ENCODE results near the gene TMEM214. TPM values are rescaled to one million over a fixed set of nuclear protein-coding genes. Genes with fewer than 3 reads are reported as not detected.

The TMEM214 gene
- total RNA-seq, 1 donor from 2014 or later, result 93.5 TPM

- H3K79me2 ChIP-seq (ENCODE audit: insufficient read depth, low read length), result no peaks in the 10 kb centered on the region
- H3K36me3 ChIP-seq (ENCODE audit: insufficient read depth, low read length), result no peaks in the 10 kb centered on the region
- no peak for DNase-seq (ENCODE audit: low read depth)
- no peak overlapping the region for H3K9ac ChIP-seq (ENCODE audit: low read length)
- H3K4me3 ChIP-seq (ENCODE audit: insufficient read depth, low read depth, low read length), result no peak overlapping the region
- H3K4me2 ChIP-seq (ENCODE audit: low read length), result no peak overlapping the region
- no peaks in the 10 kb centered on the region for H3K9me3 Mint-ChIP-seq (ENCODE audit: unreplicated experiment)
- peaks cover 6% of the 10 kb centered on the region for H3K27me3 ChIP-seq (ENCODE audit: insufficient read depth, low read length)
- H3K4me1 Mint-ChIP-seq (ENCODE audit: low read depth, unreplicated experiment), result peaks cover 14% of the 10 kb centered on the region
- peaks cover 35% of the 10 kb centered on the region for H4K20me1 ChIP-seq (ENCODE audit: insufficient read depth, low read length)
- no peak overlapping the region for H3K27ac Mint-ChIP-seq (ENCODE audit: unreplicated experiment)
- H3K4me1 ChIP-seq (ENCODE audit: insufficient read depth, low read length), result peaks cover 9% of the 10 kb centered on the region
- no peak for FAIRE-seq
- no peak overlapping the region for H3K27ac ChIP-seq (ENCODE audit: low read depth, low read length)
- no peaks in the 10 kb centered on the region for H3K27me3 Mint-ChIP-seq (ENCODE audit: low read depth, unreplicated experiment)
- no peak overlapping the region for H3K4me3 Mint-ChIP-seq (ENCODE audit: unreplicated experiment)
- no peaks in the 10 kb centered on the region for H3K36me3 Mint-ChIP-seq (ENCODE audit: low read depth, unreplicated experiment)
- no peak overlapping the region for H2AFZ ChIP-seq (ENCODE audit: low read depth, low read length)
- no peaks in the 10 kb centered on the region for H3K9me3 ChIP-seq (ENCODE audit: insufficient read depth, low read depth, low read length)
- TF ChIP-seq EZH2 (IDR thresholded peaks at IDR 0.05; ENCODE audit: insufficient read depth, low read length) (no peak), CTCF (IDR thresholded peaks at IDR 0.05; ENCODE audit: insufficient read depth, low read depth, low read length) (no peak)
These were observed 32.5 kb upstream of the TMEM214 start for GRCh38 chr2:27000228-27000627.

- Mint-ChIP-seq H3K9me3 (ENCODE audit: unreplicated experiment) (no peaks in the 10 kb centered on the region), H3K36me3 (ENCODE audit: low read depth, unreplicated experiment) (no peaks in the 10 kb centered on the region), H3K4me1 (ENCODE audit: low read depth, unreplicated experiment) (peaks cover 14% of the 10 kb centered on the region), H3K27me3 (ENCODE audit: low read depth, unreplicated experiment) (no peaks in the 10 kb centered on the region), H3K27ac (ENCODE audit: unreplicated experiment) (no peak overlapping the region), H3K4me3 (ENCODE audit: unreplicated experiment) (no peak overlapping the region)
- no peak overlapping the region for H3K27ac ChIP-seq (ENCODE audit: low read depth, low read length)
- no peak overlapping the region for H3K4me3 ChIP-seq (ENCODE audit: insufficient read depth, low read depth, low read length)
- TF ChIP-seq EZH2 (IDR thresholded peaks at IDR 0.05; ENCODE audit: insufficient read depth, low read length) (no peak), CTCF (IDR thresholded peaks at IDR 0.05; ENCODE audit: insufficient read depth, low read depth, low read length) (no peak)
- H3K4me1 ChIP-seq (ENCODE audit: insufficient read depth, low read length), result peaks cover 9% of the 10 kb centered on the region
- no peak overlapping the region for H3K4me2 ChIP-seq (ENCODE audit: low read length)
- H3K9ac ChIP-seq (ENCODE audit: low read length), result no peak overlapping the region
- no peaks in the 10 kb centered on the region for H3K9me3 ChIP-seq (ENCODE audit: insufficient read depth, low read depth, low read length)
- no peak for DNase-seq (ENCODE audit: low read depth)
- peaks cover 35% of the 10 kb centered on the region for H4K20me1 ChIP-seq (ENCODE audit: insufficient read depth, low read length)
- H3K27me3 ChIP-seq (ENCODE audit: insufficient read depth, low read length), result peaks cover 6% of the 10 kb centered on the region
- no peak for FAIRE-seq
- no peak overlapping the region for H2AFZ ChIP-seq (ENCODE audit: low read depth, low read length)
- no peaks in the 10 kb centered on the region for H3K36me3 ChIP-seq (ENCODE audit: insufficient read depth, low read length)
- H3K79me2 ChIP-seq (ENCODE audit: insufficient read depth, low read length), result no peaks in the 10 kb centered on the region
These were observed 31.8 kb upstream of the TMEM214 start for GRCh38 chr2:27000995-27001394.

- H3K9me3 Mint-ChIP-seq (ENCODE audit: unreplicated experiment), result no peaks in the 10 kb centered on the region
- Histone ChIP-seq H2AFZ (ENCODE audit: low read depth, low read length) (no peak overlapping the region), H4K20me1 (ENCODE audit: insufficient read depth, low read length) (peaks cover 35% of the 10 kb centered on the region), H3K4me3 (ENCODE audit: insufficient read depth, low read depth, low read length) (no peak overlapping the region), H3K9ac (ENCODE audit: low read length) (no peak overlapping the region), H3K36me3 (ENCODE audit: insufficient read depth, low read length) (no peaks in the 10 kb centered on the region), H3K27ac (ENCODE audit: low read depth, low read length) (no peak overlapping the region), H3K79me2 (ENCODE audit: insufficient read depth, low read length) (no peaks in the 10 kb centered on the region), H3K27me3 (ENCODE audit: insufficient read depth, low read length) (peaks cover 6% of the 10 kb centered on the region), H3K4me2 (ENCODE audit: low read length) (no peak overlapping the region), H3K9me3 (ENCODE audit: insufficient read depth, low read depth, low read length) (no peaks in the 10 kb centered on the region), H3K4me1 (ENCODE audit: insufficient read depth, low read length) (peaks cover 9% of the 10 kb centered on the region)
- no peaks in the 10 kb centered on the region for H3K27me3 Mint-ChIP-seq (ENCODE audit: low read depth, unreplicated experiment)
- FAIRE-seq (no peak), DNase-seq (ENCODE audit: low read depth) (no peak)
- no peak overlapping the region for H3K4me3 Mint-ChIP-seq (ENCODE audit: unreplicated experiment)
- no peaks in the 10 kb centered on the region for H3K36me3 Mint-ChIP-seq (ENCODE audit: low read depth, unreplicated experiment)
- no peak for TF ChIP-seq EZH2 (IDR thresholded peaks at IDR 0.05; ENCODE audit: insufficient read depth, low read length)
- no peak for TF ChIP-seq CTCF (IDR thresholded peaks at IDR 0.05; ENCODE audit: insufficient read depth, low read depth, low read length)
- H3K4me1 Mint-ChIP-seq (ENCODE audit: low read depth, unreplicated experiment), result peaks cover 14% of the 10 kb centered on the region
- no peak overlapping the region for H3K27ac Mint-ChIP-seq (ENCODE audit: unreplicated experiment)
These were observed 30.8 kb upstream of the TMEM214 start for GRCh38 chr2:27001950-27002349.
